HG03342 (cell line): Measurements from ENCODE around the gene SLC2A6.
"Not testable (repeated sequence)": the region's sequence is repeated elsewhere in the genome, so short reads cannot be mapped to it uniquely, and the experiment has no call there.

Experiments used
- ATAC-seq: cut with Tn5 transposase; IDR thresholded peaks from one replicate; pipeline ENCODE4 v1.9.1; 2021; ENCODE audit warnings: mild to moderate bottlenecking, moderate library complexity; ENCODE audit not compliant: unreplicated experiment

The SLC2A6 gene

DNA sequence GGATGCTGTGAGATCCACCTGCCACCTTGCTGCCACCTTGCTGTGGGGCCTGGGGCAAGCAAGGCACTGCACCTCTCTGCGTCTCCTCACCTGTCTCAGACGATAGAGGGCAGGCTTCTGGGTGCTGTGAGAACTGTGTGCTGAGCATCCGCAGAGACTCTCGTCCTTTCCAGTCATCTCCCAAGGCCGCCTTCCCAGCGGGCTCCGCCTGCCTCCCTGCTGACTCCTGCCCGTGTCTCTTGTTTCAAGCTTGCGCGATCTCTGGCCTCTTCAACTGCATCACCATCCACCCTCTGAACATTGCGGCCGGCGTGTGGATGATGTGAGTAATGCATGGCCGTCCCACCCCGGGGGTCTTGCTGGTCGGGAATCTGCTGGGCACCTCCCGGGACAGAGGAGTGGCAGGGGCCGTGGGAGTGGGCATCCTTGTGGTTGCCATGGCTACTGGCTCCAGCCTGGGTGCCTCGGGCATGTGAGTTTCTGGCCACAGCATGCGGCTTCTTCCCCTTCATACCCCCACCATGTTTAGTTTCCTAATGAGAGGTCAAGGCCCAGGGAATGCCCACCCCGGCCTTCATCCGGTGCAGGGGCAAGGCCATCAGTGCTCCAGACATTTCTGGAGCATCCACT, 15.6 kb downstream of the SLC2A6 start:
- no peak for ATAC-seq

DNA sequence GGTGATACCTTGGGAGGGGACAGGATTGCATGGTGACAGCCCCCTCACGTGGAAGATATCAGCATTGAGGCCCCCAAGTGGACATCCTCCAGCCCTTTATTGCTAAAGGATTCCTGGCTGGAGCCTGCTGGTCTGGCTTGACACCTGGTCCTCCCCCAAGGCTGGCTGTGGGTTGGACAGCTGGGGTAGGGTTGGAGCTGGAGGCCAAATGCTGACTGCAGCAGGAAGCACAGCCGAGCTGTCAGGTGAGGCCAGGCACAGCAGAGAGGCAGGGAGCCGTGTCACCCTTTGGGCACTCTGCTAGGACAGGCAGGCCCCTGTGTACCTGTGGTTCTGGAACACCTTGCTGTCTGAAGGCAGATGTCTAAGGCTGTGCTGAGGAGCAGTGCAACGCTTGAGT, 16.9 kb downstream of the SLC2A6 start:
- no peak for ATAC-seq

DNA sequence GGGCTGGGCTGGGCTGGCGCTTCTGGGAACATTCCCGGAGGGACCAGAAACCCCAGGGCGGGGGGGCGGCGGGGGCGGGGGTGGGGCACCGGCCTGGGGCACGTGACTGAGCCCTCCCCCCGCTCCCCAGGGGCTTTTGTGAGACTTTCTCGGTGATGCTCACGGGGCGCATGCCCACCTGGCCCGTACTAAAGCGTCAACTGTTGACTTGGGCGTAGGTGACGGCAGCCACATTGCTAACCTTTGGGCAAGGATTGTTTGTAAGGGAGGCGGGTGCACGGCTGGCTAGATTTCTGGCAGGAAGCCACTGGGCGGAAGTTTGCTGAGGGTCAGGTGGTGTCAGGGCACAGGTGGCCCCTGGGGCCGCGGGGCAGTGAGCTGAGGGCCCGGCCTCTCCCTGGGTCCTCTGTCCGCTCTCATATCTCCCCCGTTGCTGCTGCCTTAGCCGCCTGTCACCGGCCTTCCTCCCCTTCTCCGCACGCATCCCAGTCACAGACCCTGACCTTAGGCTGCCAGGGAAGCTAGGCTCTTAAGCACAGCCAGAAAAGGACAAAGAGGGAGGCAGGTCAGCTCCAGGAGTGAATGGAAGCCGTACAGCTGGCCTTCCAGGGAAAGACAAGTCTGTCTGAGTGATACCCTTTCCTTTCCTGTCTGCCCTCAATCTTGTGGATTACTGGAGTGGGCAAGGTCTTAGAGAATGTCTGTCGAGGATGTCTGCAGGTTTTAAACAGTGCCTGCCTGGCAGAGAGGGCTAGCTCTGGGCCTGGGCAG, 18.3 kb downstream of the SLC2A6 start:
- ATAC-seq, result peak; percentile 26

DNA sequence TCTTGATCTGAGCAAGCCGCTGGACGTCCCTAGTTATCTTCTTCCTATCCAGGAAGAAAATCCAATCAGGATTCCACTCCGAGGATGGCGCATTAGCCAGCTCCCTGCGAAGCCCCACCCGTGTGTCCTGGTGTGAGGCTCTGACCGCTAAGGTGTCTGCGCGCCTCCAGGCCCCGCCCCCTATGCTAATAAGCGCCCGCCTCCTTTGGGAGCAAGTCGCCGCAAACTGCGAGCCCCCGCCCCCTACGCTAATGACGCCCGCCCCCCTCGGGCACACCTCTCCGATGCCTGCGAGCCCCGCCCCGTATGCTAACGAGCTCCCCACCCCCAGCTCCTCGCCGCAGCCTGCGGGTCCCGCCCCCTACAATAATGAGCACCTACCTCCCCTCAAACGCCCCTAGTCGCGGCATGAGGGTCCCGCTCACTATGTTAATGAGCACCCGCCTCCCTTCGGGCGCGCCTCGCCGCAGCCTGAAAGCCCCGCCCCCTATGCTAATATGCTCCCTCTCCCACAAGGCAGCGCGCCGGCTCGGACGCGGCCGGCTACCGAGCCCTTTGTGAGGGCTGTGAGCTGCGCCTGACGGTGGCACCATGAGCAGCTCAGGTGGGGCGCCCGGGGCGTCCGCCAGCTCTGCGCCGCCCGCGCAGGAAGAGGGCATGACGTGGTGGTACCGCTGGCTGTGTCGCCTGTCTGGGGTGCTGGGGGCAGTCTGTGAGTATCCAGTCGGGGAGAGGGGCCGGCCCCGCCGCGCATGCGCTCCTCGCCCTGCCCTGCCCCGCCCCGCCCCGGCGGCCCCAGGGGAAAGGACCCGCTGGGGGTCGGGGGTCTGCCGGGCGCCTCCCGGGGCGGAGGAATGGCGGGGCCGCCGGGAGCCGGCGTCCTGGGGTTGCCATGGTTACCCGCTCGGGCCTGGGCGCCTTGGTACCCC, 19.2 kb downstream of the SLC2A6 start, which contains the start of gene CACFD1:
TSS of gene CACFD1 (plus strand) at position 503 of the 929 bp plus-strand sequence. CDS start at position 592, 89 bp downstream.
- ATAC-seq, result peak; percentile 71

DNA sequence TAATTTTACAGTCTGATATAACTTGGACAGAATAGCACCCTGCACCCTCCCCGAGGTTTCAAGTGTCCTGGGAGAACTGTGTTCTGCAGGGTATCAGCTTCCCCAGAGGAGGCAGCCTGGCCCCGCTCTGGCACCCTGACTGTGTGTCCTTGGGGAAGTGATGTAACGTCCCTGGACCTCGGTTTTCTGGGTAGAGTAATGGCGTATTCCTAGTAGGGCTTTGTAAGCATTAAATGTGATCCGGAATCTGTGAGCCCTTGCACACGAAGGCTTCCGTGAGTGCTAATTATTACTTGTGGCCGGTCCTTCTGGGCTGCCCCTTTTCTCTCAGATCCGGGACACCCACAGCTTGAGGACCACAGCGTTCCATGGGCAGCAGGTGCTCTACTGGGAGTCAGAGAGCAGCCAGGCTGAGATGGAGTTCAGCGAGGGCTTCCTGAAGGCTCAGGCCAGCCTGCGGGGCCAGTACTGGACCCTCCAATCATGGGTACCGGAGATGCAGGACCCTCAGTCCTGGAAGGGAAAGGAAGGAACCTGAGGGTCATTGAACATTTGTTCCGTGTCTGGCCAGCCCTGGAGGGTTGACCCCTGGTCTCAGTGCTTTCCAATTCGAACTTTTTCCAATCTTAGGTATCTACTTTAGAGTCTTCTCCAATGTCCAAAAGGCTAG, 20.1 kb downstream of the SLC2A6 start:
- ATAC-seq, result no peak

DNA sequence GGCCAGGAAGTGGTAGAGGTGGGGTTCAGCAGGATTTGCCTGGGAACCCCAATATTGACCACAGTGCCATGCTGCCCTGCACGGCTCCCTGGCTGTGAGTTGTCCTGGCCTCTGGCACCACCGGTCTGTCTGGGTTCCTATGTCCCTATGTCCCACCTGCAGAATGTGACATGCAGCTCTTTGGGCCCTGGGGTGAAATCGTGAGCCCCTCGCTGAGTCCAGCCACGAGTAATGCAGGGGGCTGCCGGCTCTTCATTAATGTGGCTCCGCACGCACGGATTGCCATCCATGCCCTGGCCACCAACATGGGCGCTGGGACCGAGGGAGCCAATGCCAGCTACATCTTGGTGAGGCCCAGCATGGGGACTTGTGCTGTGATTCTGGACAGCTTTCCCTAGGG, 21.2 kb downstream of the SLC2A6 start:
- no peak for ATAC-seq

DNA sequence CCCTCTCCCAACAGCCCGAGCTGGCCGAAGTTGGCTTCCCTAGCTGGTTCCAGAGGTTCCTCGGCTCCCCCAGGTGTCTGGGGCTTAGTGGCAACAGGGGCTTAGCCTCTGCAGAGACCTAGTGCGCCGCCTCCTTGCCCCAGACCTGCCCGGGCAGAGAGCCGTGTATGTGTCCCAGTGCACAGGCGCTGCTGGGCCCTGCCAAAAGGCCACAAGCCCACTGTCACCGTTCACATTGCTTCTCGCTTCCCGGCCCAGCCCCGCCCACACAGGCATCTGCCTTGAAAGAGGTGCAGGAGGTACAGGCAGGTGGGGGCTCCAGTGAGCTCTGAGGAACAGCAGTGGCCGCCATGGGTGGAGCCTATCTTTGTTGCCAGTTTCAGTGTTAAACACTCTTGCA, 21.7 kb downstream of the SLC2A6 start:
- ATAC-seq, result no peak

DNA sequence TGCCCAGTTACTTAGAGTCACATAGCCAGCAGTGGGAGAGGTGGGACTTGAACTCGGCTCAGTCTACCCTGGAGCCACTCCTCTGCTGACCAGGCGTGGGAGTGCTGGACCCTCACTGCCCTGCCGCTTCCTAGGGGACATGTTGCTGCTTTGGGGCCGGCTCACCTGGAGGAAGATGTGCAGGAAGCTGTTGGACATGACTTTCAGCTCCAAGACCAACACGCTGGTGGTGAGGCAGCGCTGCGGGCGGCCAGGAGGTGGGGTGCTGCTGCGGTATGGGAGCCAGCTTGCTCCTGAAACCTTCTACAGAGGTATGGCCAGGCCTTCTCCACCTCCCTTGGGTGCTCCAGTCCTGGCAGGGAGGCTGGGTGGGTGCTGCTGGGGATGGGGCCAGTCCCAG, 22.5 kb downstream of the SLC2A6 start:
- ATAC-seq, result no peak

DNA sequence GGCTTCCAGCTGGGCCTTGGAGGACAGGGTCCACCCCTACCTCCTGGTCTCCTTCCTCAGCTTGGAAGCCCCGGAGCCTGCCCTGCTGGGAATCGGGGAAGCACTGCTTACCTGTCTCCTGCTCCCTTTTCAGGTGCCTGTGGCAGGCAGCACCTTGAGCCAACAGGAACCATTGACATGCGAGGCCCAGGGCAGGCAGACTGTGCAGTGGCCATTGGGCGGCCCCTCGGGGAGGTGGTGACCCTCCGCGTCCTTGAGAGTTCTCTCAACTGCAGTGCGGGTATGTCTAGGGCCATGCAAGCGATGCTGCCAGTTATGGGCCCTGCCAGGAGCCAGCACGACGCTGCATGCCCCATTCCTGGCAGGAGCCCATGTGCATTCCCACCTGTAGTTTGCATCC, 23.0 kb downstream of the SLC2A6 start:
- no peak for ATAC-seq

DNA sequence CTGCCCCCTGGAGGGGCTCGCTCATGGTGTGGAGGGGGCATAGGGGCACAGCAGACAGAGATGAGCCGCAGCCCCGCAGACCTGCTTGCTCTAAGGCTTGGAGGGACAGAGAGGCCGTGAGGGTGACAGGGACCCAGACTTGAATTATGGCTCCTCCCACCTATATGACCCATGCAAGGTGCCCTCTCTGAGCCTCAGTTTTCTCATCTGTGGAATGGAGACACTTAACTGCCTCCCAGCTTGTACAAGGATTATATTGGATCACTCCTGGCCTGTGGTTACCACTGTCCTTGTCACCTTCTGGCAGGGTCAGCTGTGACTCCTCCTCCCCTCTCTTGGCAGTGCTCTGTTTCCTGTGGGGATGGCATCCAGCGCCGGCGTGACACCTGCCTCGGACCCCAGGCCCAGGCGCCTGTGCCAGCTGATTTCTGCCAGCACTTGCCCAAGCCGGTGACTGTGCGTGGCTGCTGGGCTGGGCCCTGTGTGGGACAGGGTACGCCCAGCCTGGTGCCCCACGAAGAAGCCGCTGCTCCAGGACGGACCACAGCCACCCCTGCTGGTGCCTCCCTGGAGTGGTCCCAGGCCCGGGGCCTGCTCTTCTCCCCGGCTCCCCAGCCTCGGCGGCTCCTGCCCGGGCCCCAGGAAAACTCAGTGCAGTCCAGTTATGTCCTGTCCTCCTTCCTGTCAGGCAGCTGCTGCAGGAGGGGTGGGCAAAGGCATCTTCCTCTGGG, 23.8 kb downstream of the SLC2A6 start:
- ATAC-seq, result no peak

DNA sequence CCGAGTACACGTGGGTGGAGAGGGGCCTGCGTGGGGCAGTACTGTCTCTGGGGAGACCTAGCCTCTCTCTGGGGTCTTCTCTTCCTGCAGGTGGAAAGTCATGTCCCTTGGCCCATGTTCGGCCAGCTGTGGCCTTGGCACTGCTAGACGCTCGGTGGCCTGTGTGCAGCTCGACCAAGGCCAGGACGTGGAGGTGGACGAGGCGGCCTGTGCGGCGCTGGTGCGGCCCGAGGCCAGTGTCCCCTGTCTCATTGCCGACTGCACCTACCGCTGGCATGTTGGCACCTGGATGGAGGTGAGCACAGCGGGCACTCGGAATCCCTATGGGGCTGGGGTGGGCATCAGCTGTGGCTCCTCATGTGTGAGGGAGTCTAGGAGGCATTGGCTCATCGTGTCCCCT, 24.6 kb downstream of the SLC2A6 start:
- no peak for ATAC-seq

DNA sequence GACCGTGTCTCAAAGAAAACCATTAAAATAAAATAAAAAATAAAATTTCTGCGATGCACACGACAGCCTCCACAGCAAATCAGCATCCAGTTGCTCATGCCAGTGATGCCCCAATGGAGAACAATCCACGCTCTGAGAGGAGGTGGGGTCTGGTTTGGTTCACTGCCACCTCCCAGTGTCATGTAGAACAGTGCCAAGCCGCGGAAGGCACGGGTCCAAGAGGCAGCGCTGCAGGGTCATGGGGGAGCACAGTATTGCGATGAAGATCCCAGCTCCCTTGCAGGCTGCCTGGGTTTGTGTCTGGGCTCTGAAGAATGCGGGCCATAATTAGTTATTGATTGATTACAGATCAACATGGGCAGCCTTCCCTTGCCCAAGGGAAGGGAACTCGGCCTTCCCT, 25.2 kb downstream of the SLC2A6 start:
- no peak for ATAC-seq

DNA sequence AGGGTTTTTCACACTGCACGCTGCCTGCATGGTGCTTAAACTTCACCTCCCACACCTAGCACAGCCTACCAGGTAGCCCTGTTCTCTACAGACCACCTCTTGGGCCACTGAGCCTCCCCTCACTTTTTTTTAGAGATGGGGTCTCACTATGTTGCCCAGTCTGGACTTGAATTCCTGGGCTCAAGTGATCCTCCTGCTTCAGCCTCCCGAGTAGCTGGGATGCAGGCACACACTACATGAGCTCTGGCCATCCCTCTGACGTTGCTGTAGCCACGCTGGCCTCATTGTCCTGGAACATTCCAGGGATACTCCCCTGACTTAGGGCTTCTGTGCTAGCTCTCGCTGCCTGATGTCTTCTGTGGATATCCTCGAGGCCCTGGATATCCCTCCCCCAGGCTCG, 26.3 kb downstream of the SLC2A6 start:
- no peak for ATAC-seq

DNA sequence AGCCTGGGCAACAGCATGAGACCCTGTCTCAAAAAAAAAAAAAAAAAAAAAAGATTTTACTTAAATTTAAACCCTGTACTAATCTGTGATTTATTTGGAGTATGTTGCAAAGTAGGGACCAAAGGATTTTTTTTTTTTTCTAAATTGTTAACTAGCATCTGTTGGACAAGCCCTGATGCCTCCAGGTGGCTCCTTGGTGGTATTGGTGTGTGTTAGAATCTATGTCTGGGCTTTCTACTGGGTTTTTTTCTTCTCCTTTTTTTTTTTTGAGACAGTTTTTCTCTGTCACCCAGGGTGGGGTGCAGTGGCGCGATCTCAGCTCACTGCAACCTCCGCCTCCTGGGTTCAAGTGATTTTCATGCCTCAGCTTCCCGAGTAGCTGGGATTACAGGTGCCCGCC, 27.0 kb downstream of the SLC2A6 start:
- ATAC-seq, result not testable (repeated sequence)

DNA sequence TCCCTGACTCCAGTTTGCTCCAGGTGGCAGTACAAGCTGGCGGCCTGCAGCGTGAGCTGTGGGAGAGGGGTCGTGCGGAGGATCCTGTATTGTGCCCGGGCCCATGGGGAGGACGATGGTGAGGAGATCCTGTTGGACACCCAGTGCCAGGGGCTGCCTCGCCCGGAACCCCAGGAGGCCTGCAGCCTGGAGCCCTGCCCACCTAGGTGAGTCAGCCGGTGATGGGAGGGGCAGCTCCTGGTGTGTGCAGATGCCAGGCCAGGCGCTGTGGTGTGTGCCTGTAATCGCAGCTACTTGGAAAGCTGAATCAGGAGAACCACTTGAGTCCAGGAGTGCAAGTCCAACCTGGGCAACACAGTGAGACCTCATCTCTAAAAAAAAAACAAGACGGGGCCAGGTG, 29.1 kb downstream of the SLC2A6 start:
- no peak for ATAC-seq

DNA sequence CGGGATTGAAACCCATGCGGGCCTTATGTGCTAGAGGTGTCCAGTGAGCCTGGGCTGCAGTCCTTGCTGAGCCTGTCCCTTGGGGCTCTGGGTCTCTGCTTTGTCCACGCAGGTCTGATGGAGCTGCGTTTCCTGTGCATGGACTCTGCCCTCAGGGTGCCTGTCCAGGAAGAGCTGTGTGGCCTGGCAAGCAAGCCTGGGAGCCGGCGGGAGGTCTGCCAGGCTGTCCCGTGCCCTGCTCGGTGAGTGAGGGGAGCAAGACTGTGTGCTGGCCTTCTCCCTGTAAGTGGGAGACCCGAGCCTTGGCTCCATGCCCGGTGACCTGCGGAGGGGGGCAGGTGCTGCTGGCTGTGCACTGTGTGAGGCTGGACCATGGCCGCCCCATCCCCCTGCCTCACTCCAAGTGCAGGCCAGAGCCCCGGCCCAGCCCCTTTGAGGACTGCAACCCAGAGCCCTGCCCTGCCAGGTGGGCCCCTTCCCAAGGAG, 30.4 kb downstream of the SLC2A6 start:
- ATAC-seq, result no peak

DNA sequence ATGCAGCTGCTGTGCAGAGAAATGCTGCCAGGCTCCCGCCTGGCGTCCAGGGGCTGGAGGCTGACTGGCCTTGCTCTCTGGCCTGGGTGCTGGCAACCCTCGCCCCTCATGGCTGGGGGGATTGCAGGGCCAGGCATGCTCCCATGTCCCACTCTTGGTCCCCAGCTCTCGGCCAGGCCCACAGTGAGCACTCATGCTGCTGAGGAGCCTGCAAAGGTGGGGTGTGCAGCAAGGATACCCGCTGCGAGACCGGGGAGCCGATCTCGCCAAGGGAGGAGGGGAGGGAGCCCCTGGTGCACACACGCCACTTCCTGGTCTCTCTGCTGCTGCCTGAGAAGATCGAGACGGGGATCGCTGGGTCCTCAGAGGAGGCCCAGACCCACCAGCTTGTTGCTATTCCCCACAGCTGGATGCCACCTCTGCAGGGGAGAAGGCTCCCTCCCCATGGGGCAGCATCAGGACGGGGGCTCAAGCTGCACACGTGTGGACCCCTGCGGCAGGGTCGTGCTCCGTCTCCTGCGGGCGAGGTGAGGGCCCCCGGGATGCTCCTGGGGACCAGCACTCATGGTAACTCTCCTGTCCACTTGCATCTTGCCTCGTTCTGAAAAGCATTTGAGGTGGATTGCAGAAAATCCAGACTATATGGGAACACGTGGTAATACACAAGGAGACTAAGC, 33.5 kb downstream of the SLC2A6 start:
- no peak for ATAC-seq

DNA sequence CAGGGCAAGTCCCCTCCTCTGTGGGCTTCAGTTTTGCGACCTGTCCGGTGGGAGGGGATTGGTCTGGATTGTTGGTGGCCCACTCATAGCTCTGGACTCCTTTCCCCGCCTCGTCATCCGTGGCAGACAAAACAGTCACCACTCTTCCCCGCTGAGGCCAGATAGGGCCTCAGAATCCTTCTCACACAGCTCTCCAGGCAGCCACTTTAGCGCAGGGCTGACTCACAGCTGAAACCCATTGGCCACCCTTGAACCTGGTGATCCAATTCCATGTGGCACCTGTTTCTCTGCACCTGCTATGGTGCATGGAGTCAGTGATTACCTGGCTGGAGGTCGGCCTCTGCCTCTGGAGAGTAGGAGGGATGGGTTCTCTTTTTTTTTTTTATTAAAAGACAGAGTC, 34.9 kb downstream of the SLC2A6 start:
- no peak for ATAC-seq

DNA sequence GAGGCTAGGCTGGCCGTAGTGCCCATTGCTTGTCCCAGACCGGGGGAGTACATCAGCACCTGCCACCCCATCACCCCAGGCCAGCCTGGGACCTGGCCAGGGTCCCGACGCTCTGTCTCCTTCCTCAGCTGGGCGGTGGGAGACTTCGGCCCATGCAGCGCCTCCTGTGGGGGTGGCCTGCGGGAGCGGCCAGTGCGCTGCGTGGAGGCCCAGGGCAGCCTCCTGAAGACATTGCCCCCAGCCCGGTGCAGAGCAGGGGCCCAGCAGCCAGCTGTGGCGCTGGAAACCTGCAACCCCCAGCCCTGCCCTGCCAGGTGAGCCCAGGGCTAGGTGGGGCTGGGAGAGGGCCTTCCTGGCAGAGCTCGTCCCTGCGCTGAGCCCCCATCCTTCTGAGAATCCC, 35.7 kb downstream of the SLC2A6 start:
- ATAC-seq, result no peak

DNA sequence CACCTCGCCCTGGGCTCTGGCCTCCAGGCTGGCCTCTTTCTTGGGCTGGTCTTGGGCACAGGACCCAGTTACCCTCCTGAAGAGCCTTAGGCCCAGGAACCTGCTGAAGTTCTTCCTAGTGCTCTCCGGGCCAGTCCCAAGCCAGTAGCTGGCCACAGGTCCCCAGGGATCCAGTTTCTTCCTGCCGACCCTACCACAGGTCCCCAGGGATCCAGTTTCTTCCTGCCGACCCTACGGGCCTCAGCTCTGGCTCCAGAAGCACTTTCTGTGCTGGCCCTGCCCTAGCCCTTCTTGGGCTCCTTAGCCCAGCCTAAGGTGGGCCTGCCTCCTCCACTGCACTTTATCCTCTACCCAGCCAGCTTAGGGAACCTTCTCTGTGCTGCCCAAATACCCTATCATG, 37.3 kb downstream of the SLC2A6 start:
- no peak for ATAC-seq
